HEK293T (cell line): ENCODE results near the gene MYO1A.

Experiments used
- BHLHE40 ChIP-seq: fragments of 450-650 bp; IDR thresholded peaks from 2 replicates; pipeline ENCODE4 v1.6.1; 2016; ENCODE audit warnings: mild to moderate bottlenecking, moderate library complexity, borderline replicate concordance
- CTBP1 ChIP-seq: fragments of 450-650 bp; IDR thresholded peaks from 2 replicates; pipeline ENCODE4 v1.6.1; 2016; ENCODE audit warnings: borderline replicate concordance
- FOXA1 ChIP-seq: fragments of 450-650 bp; IDR thresholded peaks from 2 replicates; pipeline ENCODE4 v1.6.1; 2016; ENCODE audit warnings: mild to moderate bottlenecking
- FOXK2 ChIP-seq: fragments of 450-650 bp; IDR thresholded peaks from 2 replicates; pipeline ENCODE4 v1.6.1; 2016; ENCODE audit warnings: mild to moderate bottlenecking
- FOXM1 ChIP-seq: fragments of 450-650 bp; IDR thresholded peaks from 2 replicates; pipeline ENCODE4 v1.6.1; 2017; ENCODE audit warnings: mild to moderate bottlenecking, borderline replicate concordance
- NFRKB ChIP-seq: fragments of 450-650 bp; IDR thresholded peaks from 2 replicates; pipeline ENCODE4 v1.6.1; 2016; ENCODE audit warnings: mild to moderate bottlenecking, moderate library complexity
- SP1 ChIP-seq: fragments of 450-650 bp; IDR thresholded peaks from 2 replicates; pipeline ENCODE4 v1.6.1; 2017
- SUZ12 ChIP-seq: fragments of 450-650 bp; IDR thresholded peaks from 2 replicates; pipeline ENCODE4 v1.6.1; 2016; ENCODE audit warnings: mild to moderate bottlenecking
- ZNF384 ChIP-seq: fragments of 450-650 bp; IDR thresholded peaks from 2 replicates; pipeline ENCODE4 v1.6.1; 2016
- TF ChIP-seq, protein P1 (sequence below): fragments of 450-650 bp; IDR thresholded peaks from 2 replicates; pipeline ENCODE4 v1.6.1; 2016

DNA sequence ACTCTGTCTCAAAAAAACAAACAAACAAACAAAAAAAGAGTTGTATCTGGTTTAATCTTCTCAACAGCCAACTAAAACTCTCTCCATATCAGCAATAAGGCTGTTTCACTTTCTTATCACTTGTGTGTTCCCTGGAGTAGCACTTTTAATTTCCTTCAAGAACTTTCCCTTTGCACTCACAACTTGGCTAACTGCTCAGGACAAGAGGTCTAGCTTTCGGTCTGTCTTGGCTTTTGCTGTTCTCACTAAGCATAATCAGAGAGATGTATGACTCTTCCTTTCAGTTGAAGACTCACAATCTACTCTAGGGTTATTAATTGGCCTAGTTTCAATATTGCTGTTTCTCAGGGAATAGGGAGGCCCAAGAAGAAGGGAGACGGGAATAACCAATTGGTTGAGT is 16.3 kb upstream of the MYO1A start:
- TF ChIP-seq FOXA1 = no peak
- TF ChIP-seq CTBP1 = no peak
- no peak for TF ChIP-seq SUZ12
- TF ChIP-seq SP1 = no peak
- no peak for TF ChIP-seq FOXK2
- TF ChIP-seq NFRKB = no peak
- no peak for TF ChIP-seq BHLHE40
- TF ChIP-seq, protein P1, sequence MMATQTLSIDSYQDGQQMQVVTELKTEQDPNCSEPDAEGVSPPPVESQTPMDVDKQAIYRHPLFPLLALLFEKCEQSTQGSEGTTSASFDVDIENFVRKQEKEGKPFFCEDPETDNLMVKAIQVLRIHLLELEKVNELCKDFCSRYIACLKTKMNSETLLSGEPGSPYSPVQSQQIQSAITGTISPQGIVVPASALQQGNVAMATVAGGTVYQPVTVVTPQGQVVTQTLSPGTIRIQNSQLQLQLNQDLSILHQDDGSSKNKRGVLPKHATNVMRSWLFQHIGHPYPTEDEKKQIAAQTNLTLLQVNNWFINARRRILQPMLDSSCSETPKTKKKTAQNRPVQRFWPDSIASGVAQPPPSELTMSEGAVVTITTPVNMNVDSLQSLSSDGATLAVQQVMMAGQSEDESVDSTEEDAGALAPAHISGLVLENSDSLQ = no peak
- no peak for TF ChIP-seq ZNF384
- no peak for TF ChIP-seq FOXM1
